H9 (cell line): ENCODE results near the gene NRM. TPM values are rescaled to one million over a fixed set of nuclear protein-coding genes. Genes with fewer than 3 reads are reported as not detected.

Experiments
- DNase-seq: peaks from one replicate; pipeline ENCODE4 v3.0.0-alpha.2; 2017
- H2AFZ ChIP-seq: one replicate; pipeline ENCODE4 v1.6.1; 2013; ENCODE audit warnings: mild to moderate bottlenecking, low read length, control low read depth, moderate library complexity
- H2AK5ac ChIP-seq: 2 replicates; pipeline ENCODE4 v1.6.1; 2013; ENCODE audit warnings: low read length, control low read depth, mixed read lengths; ENCODE audit not compliant: insufficient read length
- H2BK120ac ChIP-seq: one replicate; pipeline ENCODE4 v1.6.1; 2013; ENCODE audit warnings: low read depth, mild to moderate bottlenecking, low read length, control low read depth, inconsistent platforms; ENCODE audit not compliant: poor library complexity, severe bottlenecking
- H2BK12ac ChIP-seq: 2 replicates; pipeline ENCODE4 v1.6.1; 2013; ENCODE audit warnings: low read length, control low read depth, mixed read lengths, low read depth; ENCODE audit not compliant: insufficient read length
- H2BK15ac ChIP-seq: 2 replicates; pipeline ENCODE4 v1.6.1; 2013; ENCODE audit warnings: low read depth, low read length, control low read depth
- H2BK20ac ChIP-seq: one replicate; pipeline ENCODE4 v1.6.1; 2013; ENCODE audit warnings: low read depth, mild to moderate bottlenecking, low read length, control low read depth, inconsistent platforms; ENCODE audit not compliant: poor library complexity, severe bottlenecking
- H2BK5ac ChIP-seq: 2 replicates; pipeline ENCODE4 v1.6.1; 2013; ENCODE audit warnings: low read length, control low read depth, mixed read lengths; ENCODE audit not compliant: insufficient read length
- H3K14ac ChIP-seq: 2 replicates; pipeline ENCODE4 v1.6.1; 2013; ENCODE audit warnings: low read length, control low read depth; ENCODE audit not compliant: insufficient read depth
- H3K18ac ChIP-seq: 2 replicates; pipeline ENCODE4 v1.6.1; 2013; ENCODE audit warnings: low read depth, mild to moderate bottlenecking, mixed read lengths, low read length, control low read depth; ENCODE audit not compliant: insufficient read length
- H3K23ac ChIP-seq: 2 replicates; pipeline ENCODE4 v1.6.1; 2013; ENCODE audit warnings: low read length, control low read depth, mixed read lengths, low read depth; ENCODE audit not compliant: insufficient read length
- H3K23me2 ChIP-seq: 2 replicates; pipeline ENCODE4 v1.6.1; 2013; ENCODE audit warnings: low read depth, mild to moderate bottlenecking, mixed read lengths, low read length, control low read depth; ENCODE audit not compliant: insufficient read length, poor library complexity, severe bottlenecking
- H3K27ac ChIP-seq: 2 replicates; pipeline ENCODE4 v1.5.1; 2013; ENCODE audit warnings: low read length, control low read depth, mixed read lengths, low read depth; ENCODE audit not compliant: insufficient read length
- H3K27me3 ChIP-seq: 2 replicates; pipeline ENCODE4 v1.6.1; 2013; ENCODE audit warnings: low read length, control low read depth, inconsistent platforms; ENCODE audit not compliant: insufficient read depth
- H3K4ac ChIP-seq: 2 replicates; pipeline ENCODE4 v1.6.1; 2013; ENCODE audit warnings: low read depth, mild to moderate bottlenecking, control low read depth, inconsistent platforms, low read length, moderate library complexity
- H3K4me1 ChIP-seq: 2 replicates; pipeline ENCODE4 v1.6.1; 2013; ENCODE audit warnings: low read length, control low read depth, inconsistent platforms; ENCODE audit not compliant: insufficient read depth
- H3K4me2 ChIP-seq: 2 replicates; pipeline ENCODE4 v1.6.1; 2013; ENCODE audit warnings: low read length, control low read depth, mixed read lengths; ENCODE audit not compliant: insufficient read length, insufficient read depth
- H3K56ac ChIP-seq: 2 replicates; pipeline ENCODE4 v1.6.1; 2013; ENCODE audit warnings: low read depth, mild to moderate bottlenecking, mixed read lengths, low read length, control low read depth; ENCODE audit not compliant: insufficient read length
- H3K79me1 ChIP-seq: 2 replicates; pipeline ENCODE4 v1.6.1; 2013; ENCODE audit warnings: low read depth, mild to moderate bottlenecking, moderate library complexity, low read length, control low read depth, inconsistent platforms; ENCODE audit not compliant: insufficient read depth, poor library complexity, severe bottlenecking
- H3K79me2 ChIP-seq: 2 replicates; pipeline ENCODE4 v1.6.1; 2013; ENCODE audit warnings: low read length, control low read depth, inconsistent platforms; ENCODE audit not compliant: insufficient read depth
- H3K9ac ChIP-seq: 2 replicates; pipeline ENCODE4 v1.6.1; 2013; ENCODE audit warnings: low read length, control low read depth, mixed read lengths; ENCODE audit not compliant: insufficient read length; ENCODE audit errors: extremely low read depth
- H3K9me3 ChIP-seq: one replicate; pipeline ENCODE4 v1.6.1; 2013; ENCODE audit warnings: low read depth, low read length, inconsistent platforms; ENCODE audit not compliant: control insufficient read depth
- H3T11ph ChIP-seq: one replicate; pipeline ENCODE4 v1.6.1; 2013; ENCODE audit warnings: mild to moderate bottlenecking, low read length, control low read depth, inconsistent platforms
- H4K20me1 ChIP-seq: one replicate; pipeline ENCODE4 v1.6.1; 2013; ENCODE audit not compliant: control insufficient read depth, insufficient read length, insufficient read depth
- H4K5ac ChIP-seq: 2 replicates; pipeline ENCODE4 v1.6.1; 2013; ENCODE audit warnings: low read depth, mild to moderate bottlenecking, mixed read lengths, low read length, control low read depth; ENCODE audit not compliant: insufficient read length
- H4K8ac ChIP-seq: replicated peaks from 2 replicates; pipeline ENCODE4 v1.6.1; 2013; ENCODE audit warnings: low read length, control low read depth, mixed read lengths, low read depth; ENCODE audit not compliant: insufficient read length
- H4K91ac ChIP-seq: 2 replicates; pipeline ENCODE4 v1.6.1; 2013; ENCODE audit warnings: low read depth, mild to moderate bottlenecking, moderate library complexity, mixed read lengths, low read length, control low read depth; ENCODE audit not compliant: insufficient read length
- H3K27ac Mint-ChIP-seq, 3 experiments: 2 replicates in 2 of 3; 3 replicates in 1 of 3; pipeline ENCODE4 v1.8.0; 2020 to 2021; ENCODE audit warnings: mixed read lengths in 3 of 3, mild to moderate bottlenecking in 1 of 3, moderate library complexity in 1 of 3
- H3K27me3 Mint-ChIP-seq: 2 replicates; pipeline ENCODE4 v1.8.0; 2021; ENCODE audit warnings: low read depth, mild to moderate bottlenecking, moderate library complexity, mixed read lengths
- H3K36me3 Mint-ChIP-seq, 3 experiments: 2 replicates in 2 of 3; 3 replicates in 1 of 3; pipeline ENCODE4 v1.8.0; 2020 to 2021; ENCODE audit warnings: low read depth in 3 of 3, mixed read lengths in 3 of 3; ENCODE audit not compliant: insufficient read depth in 1 of 3
- H3K4me1 Mint-ChIP-seq, 2 experiments: 2 replicates each; pipeline ENCODE4 v1.8.0; 2020; ENCODE audit warnings: mixed read lengths in 2 of 2
- H3K4me3 Mint-ChIP-seq, 2 experiments: 2 replicates in 1 of 2; 3 replicates in 1 of 2; pipeline ENCODE4 v1.8.0; 2020 to 2021; ENCODE audit warnings: mild to moderate bottlenecking in 2 of 2, mixed read lengths in 2 of 2, moderate library complexity in 1 of 2
- H3K9me3 Mint-ChIP-seq, 2 experiments: 2 replicates in 1 of 2; 3 replicates in 1 of 2; pipeline ENCODE4 v1.8.0; 2020; ENCODE audit warnings: mild to moderate bottlenecking in 2 of 2, mixed read lengths in 2 of 2, moderate library complexity in 1 of 2
- CTCF ChIP-seq: fragments of 200-600 bp; sonication (generic); conservative IDR thresholded peaks from 3 replicates; pipeline ENCODE4 v1.8.0; 2021; ENCODE audit warnings: antibody characterized with exemption, mild to moderate bottlenecking
- WGBS: extraction: QIAGEN DNeasy Blood & Tissue Kit; methylation state at CpG from one replicate; pipeline ENCODE4 v1.1.7; 2013; ENCODE audit warnings: missing lambda C conversion rate, low lambda C conversion rate, mixed read lengths; ENCODE audit not compliant: insufficient read length; ENCODE audit errors: extremely low coverage; 5-methylcytosine and 5-hydroxymethylcytosine counted together
- total RNA-seq: library from RNA; stranded (reverse); gene quantifications from 2 replicates; pipeline ENCODE4 v1.2.1, GENCODE V29; 2021

Gene NRM
- total RNA-seq, 1 experiment from 2014 or later: 36.5 TPM

DNA sequence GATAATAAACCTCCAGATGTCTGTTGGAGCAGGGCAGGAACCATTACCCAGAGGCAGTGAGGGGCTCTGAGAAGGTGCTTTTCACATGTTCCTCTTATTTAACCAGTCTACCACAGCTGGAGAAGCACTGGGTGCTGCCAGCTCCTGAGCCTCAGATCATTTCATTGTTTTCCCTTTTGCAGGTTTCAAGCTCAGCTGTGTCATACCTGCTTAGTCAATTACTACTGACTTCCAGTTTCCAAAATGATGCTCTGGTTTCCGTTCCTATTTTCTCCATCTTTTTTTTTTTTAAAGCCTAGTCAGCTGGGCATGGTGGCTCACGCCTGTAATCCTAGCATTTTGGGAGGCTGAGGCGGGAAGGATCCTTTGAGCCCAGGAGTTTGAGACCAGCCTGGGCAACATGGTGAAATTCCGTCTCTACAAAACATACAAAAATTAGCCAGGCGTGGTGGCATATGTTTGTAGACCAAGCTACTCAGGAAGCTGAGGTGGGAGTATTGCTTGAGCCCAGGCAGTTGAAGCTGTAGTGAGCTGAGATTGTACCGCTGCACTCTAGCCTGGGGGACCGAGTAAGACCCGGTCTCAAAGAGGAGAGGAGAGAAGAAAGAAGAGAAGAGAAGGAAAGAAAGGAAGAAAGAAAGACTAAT is 45.0 kb upstream of the NRM start:
- H2BK120ac ChIP-seq: no peak overlapping the region
- WGBS: no CpG with 5 or more reads among the region's 8 CpGs
- H3K4me1 ChIP-seq: no peaks in the 10 kb centered on the region
- H3K36me3 Mint-ChIP-seq: peaks cover 49 to 85% (median 73%) of the 10 kb centered on the region in 3 experiments
- H3K9ac ChIP-seq: no peak overlapping the region
- H3K23ac ChIP-seq: no peak overlapping the region
- no peak overlapping the region for H2AK5ac ChIP-seq
- H3K27ac Mint-ChIP-seq: no peak overlapping the region; a peak in 1 of 7 replicates
- peaks cover 2 to 5% of the 10 kb centered on the region in 2 experiments; a peak in 1 of 4 replicates for H3K4me1 Mint-ChIP-seq
- H4K20me1 ChIP-seq: no peaks in the 10 kb centered on the region
- H3K4me3 Mint-ChIP-seq: no peak overlapping the region; a peak in 1 of 5 replicates
- TF ChIP-seq CTCF: no peak
- no peak overlapping the region for H2AFZ ChIP-seq
- no peak overlapping the region for H2BK20ac ChIP-seq
- H3K4me2 ChIP-seq: no peak overlapping the region
- no peak overlapping the region for H4K91ac ChIP-seq
- H3K56ac ChIP-seq: no peak overlapping the region
- no peak overlapping the region for H4K5ac ChIP-seq
- H3K27me3 Mint-ChIP-seq: no peaks in the 10 kb centered on the region
- no peak for DNase-seq
- no peaks in the 10 kb centered on the region for H3K9me3 ChIP-seq
- H2BK12ac ChIP-seq: no peak overlapping the region
- H3T11ph ChIP-seq: no peak overlapping the region
- H3K27ac ChIP-seq: no peak overlapping the region
- no peaks in the 10 kb centered on the region for H3K23me2 ChIP-seq
- no peaks in the 10 kb centered on the region for H3K27me3 ChIP-seq
- H3K14ac ChIP-seq: no peak overlapping the region
- no peak overlapping the region for H2BK5ac ChIP-seq
- H3K9me3 Mint-ChIP-seq: no peaks in the 10 kb centered on the region
- no peak overlapping the region for H3K4ac ChIP-seq
- no peaks in the 10 kb centered on the region for H3K79me2 ChIP-seq
- H3K18ac ChIP-seq: no peak overlapping the region
- no peaks in the 10 kb centered on the region for H3K79me1 ChIP-seq
- no peak overlapping the region for H2BK15ac ChIP-seq
- no peak overlapping the region for H4K8ac ChIP-seq
